ENCODE measurements around the gene SPATA21. TPM values are rescaled to one million over a fixed set of nuclear protein-coding genes. Genes with fewer than 3 reads are reported as not detected.

Gene SPATA21
- total RNA-seq, 1 donor from 2014 or later = not detected

DNA sequence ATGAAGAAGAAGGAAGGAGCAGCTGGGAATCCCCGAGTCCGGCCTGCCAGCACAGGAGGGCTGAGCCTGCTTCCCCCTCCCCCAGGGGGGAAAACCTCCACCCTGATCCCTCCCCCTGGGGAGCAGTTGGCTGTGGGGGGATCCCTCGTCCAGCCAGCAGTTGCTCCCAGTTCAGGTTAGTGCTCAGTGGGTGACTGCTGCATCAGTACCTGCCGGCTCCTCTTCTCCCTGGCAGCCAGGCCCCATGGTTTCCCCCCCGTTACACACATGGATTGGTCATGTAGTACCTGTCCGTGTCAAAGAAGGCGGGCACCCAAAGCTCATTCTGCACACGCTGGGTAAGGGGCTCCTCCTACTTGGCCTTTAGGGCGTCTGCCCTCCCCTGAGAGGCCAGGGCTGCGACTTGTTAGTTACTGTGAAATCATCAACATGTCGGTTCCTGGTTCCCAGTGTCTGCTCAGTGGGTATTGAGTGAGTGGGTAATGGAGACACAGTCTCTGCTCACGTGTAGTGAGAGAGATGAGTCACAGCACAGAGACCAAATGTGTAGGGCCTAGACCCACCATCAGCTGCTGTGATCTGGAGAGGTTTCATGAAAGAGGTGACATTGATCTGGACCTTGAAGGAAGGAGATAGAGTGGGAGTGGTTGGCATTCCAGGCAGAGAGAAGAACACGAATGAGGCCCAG, 14.8 kb upstream of the SPATA21 start:
- DNase-seq = no peak

DNA sequence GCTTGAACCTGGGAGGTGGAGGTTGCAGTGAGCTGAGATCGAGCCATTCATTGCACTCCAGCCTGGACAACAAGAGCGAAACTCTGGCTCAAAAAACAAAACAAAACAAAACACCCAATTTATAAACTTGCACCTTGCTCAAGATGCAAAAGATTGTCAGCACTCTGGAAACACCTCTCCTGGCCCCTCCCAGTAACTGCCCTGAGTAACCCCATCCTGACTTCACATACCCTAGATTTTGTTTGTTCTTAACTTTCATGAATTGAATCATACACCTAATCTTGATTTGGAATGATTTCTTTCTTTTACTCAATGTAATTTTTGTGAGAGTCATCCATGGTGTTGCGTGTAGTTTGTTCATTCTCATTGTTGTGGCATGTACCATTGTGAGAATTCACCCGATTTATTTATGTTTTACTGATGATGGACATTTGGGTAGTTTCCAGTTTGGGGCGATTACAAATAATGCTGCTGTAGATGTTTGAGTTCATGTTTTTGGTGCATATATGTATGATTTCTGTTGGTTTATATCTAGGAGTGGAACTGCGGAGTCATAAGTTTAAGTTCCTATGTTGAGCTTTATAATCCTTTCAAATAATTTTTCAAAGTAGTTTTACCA, 13.7 kb upstream of the SPATA21 start:
- DNase-seq = no peak

DNA sequence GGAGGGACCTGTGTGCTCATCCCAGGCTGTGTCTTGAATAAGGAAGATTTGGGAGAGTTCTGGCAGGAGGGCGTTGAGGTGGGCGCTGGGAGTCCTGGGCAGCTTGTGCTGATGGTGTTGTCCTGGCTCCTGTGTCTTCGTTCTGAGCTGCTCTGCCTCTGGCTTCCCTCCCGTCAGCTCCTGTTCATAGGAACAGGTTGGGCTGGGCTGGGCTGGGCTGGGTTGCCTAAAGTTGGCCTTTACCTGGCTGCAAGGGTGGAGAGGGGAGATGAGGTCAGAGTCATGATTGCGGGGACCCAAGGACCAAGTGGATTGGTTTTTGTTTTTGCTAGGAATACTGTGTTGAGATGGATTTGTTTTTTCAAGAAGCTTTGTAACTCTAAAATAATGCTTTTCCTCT, 12.4 kb upstream of the SPATA21 start:
- DNase-seq = no peak

DNA sequence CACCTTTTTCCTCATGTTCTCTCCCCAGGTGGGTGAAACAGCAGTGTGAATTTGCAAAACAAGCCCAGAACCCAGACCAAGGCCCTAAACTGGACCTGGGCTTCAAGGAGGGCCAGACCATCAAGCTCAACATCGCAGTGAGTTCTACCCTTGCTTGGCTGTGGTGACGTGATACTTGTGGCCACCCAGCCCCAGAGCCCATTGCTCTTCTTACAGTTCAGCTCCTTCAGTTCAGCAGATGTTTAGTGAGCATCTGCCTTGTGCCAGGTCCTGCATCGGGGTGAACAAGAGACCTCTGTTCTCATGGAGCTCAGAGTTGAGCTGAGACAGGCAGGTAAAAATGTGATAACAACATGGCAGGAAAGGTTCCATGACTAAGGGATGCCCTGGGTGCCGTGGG, 11.8 kb upstream of the SPATA21 start:
- DNase-seq = no peak

DNA sequence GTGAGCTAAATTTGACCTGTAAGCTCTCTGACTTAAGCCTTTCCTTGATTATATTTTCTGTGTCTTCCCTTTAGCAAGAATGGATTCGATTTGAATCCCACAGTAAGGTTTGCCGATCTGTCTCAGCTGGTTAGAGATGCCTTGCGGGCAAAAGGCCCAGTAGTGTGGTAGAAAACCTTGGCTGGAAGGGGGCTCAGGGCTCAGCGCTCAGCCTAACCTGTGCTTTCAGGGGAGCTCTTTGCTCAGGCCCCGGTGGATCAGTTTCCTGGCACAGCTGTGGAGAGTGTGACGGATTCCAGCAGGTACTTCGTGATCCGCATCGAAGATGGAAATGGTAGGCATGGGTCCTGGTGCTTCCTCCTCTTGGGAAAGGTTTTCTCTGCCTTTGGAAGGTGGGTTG, 10.4 kb upstream of the SPATA21 start:
- DNase-seq = no peak

DNA sequence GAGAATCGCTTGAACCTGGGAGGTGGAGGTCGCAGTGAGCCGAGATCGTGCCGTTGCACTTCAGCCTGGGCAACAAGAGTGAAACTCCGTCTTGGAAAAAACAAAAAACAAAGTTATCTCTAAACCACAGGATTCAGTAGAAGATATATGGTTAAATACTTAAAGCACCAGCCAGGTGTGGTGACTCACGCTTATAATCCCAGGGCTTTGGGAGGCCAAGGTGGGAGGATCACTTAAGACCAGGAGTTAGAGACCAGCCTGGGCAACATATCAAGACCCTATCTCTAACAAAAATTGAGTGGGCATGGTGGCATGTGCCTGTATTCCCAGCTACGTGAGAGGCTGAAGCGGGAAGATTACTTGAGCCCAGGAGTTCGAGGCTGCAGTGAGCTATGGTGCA, 8.9 kb upstream of the SPATA21 start:
- no peak for DNase-seq

DNA sequence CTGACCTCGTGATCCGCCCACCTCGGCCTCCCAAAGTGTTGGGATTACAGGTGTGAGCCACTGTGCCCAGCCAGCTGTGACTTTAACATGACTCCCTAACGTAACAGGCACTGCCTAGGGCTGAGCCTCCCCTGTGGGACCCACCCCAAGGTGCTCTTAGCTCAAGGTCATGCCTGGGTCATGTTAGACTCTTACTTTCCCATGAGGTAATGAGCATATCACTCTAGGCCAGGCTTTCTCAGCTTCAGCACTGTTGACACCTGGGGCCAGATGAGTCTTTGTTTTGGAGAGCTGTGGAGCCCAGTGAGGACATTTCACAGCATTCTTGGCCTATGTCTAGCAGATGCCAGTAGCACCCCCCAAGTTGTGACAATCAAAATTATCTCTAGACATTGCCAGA, 7.8 kb upstream of the SPATA21 start:
- no peak for DNase-seq

DNA sequence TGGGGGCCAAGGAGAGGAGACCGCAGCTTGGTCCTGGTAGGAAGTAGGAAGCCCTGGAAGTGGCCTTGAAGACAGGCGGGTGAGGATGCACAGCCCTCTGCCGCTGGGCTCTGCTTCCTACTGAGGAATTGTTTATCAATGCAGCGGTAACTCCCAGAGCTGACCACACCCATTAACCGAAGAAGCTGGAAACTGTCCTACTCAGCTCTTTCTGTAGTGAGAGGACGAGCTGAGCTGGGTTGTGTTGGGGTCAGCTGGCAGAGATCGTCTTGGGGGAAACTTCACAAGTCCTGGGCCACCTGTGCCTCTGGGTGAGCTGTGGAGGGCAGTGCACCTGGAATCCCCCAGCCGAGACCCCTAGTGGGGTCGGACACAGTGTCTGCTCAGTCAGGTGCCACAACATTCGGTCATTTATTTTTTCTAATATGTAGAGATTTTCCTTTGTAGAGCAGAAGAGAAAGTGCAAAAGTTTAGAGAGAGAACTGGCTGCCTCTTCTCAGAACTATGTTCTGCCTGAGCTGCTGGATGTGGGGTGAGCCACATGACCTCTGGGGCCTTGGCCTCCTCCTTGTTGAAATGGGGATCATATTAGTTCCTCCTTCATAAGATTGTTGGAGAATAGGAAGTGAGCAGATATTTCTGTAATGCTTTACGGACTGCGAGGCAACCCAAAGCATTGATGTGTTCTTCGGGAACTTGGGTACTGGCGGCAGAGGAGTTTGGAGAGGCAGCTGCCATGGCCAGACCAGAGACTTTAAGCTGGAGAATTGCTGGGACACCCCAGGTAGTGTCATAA, 6.9 kb upstream of the SPATA21 start:
- DNase-seq = no peak

DNA sequence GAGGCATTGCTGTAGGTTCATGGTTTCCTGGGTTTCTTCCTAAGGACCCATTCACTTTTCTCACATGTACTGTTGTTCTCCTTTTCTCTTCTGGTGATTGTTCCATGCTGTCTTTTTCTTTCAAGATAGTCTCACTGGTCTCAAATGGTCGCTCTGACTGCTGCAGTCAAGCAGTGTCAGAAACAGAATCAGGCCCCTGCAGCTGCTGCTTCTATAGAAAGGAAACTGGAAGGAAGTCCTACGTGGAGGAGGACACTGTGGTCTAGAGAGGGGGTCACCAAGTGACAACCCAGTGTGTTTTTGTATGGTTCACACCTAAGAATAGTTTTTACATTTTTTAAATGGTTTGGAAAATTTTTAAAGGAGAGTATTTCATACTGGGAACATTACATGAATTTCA, 5.7 kb upstream of the SPATA21 start:
- no peak for DNase-seq

DNA sequence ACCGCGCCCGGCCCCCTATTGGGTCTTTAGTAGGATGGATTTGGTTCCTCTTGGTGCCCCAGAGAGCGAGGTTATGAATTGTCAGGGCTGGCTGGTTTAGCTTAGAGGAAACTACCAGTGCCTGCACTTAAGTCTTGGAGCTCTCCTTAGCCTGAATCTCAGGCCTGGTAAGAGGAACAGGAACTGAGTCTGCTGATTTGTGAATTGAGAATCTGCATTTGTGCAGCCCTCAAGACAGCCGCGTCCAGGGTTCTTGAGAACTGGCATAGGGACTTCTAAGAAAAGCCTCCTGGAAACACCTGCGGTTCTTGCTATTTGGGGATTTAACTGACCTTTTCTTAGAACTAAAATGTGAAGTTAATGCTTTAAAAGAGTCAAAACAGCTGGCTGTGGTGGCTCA, 5.0 kb upstream of the SPATA21 start:
- no peak for DNase-seq

DNA sequence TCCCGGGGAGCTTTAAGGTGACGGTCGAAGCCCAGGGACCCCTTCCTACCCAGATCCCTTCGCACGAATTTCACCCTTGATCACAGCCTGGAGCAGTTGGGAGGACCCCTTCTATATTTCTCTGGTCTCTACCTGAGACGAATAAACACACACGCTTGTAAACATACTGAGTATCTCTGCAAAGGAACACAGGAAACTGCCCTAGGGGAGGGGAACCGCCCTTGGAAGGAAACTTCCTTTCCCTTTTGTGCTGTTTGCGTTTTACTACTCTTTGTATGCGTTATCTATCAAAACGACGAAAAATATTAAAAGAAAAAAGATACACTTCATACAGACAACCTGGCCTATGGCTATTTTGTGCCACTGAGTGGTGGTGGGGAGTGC, 4.0 kb upstream of the SPATA21 start:
- no peak for DNase-seq

DNA sequence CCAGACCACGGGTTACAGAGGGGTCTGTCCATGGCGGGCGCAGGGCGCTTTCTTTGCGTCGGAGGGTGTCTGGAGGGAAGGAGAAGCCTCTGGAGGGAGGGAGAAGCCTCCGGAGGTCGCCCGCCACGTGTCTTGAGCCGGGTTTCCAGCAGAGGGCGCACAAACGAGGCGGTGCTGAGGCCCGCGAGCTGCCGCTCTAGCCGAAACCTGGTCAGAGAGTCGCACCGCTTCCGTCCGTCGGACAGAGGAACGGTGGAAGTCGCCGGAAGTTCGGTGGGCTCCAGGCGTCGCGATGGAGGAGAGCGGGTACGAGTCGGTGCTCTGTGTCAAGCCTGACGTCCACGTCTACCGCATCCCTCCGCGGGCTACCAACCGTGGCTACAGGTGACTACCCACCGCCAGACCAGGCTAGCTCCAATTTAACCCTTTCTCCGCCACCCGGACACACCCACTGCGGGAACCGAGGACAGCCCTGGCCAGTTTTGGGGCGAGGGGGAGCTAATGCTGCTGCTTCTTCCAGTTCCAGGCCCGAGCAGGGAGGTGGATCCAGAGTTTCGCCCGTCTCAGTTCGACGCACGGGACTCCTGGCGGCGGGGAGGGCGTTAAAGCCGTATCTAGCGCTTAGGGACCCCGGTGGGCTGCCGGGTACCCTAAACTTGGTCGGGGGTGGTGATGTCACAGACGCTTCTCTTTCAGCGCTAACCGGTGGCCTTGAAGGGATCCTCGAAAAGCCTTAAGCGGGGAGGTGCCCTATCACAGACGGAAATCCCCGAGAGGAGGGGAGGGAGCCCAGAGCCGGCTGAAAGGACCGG, 3.5 kb upstream of the SPATA21 start, which contains the start of gene NECAP2:
Gene NECAP2, plus strand, starts transcription at position 255 of the 812 bp plus-strand sequence. Its CDS starts 38 bp downstream, at position 293.
- DNase-seq = peak; percentile 80

DNA sequence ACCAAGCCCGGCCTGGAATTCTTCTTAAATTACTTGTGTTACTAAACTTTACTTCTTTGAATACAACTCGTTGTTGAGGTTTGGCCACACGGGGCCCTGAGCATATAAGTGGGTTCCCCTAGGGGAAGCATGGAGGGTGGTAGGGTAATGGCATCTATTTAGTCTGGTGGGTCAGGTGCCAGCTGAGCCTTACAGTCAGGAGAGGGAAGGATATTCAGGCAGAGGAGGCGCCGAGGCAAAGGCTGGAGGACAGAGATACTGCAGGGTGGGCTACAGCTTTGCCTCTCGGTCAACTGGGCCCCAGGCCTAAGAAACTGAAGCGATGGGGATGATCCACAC, 2.9 kb upstream of the SPATA21 start:
- no peak for DNase-seq

DNA sequence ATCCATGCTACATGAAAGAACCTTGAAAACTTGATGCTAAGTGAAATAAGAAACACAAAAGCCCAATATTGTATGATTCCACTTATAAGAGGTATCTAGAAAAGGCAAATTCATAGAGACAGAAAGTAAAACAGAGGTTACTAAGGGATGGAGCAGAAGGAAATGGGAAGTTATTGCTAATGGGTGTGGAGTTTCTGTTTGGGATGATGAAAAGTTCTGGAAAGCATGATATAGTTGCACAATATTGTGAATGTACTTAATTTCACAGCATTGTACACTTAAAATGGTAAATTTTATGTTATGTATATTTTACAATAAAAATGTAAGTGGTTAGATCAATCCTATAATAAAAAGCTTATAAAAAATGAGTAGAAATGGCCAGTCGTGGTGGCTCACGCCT, 1.7 kb upstream of the SPATA21 start:
- DNase-seq = no peak

DNA sequence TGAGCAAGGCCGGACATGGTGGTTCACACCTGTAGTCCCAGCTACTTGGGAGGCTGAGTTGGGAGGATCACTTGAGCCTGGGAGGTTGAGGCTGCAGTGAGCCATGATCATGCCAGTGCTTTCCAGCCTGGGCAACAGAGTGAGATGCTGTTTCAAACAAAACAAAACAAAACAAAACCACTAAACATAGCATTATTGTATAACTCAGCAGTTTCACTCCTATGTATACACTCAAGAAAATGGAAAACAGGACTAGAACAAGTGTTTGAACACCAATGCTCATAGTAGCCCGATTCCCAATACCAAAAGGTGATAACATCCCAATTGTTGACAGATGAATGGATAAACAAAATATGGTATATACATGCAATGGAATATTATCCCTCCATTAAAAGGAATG, 1.3 kb upstream of the SPATA21 start:
- DNase-seq = no peak

DNA sequence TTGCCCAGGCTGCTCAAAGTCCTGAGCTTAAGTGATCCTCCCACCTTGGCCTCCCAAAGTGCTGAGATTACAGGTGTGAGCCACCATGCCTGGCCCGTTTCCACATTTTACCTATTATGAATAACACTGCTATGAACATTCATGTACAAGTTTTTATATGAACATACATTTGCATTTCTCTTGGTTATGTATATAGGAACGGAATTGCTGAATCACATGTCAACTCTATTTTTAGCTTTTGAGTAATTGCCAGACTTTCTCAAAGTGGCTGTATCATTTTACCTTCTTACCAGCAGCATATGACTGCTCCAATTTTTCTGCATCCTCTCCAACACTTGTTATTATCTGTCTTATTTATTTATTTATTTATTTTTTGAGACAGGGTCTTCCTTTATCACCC, 2.7 kb downstream of the SPATA21 start:
- no peak for DNase-seq

DNA sequence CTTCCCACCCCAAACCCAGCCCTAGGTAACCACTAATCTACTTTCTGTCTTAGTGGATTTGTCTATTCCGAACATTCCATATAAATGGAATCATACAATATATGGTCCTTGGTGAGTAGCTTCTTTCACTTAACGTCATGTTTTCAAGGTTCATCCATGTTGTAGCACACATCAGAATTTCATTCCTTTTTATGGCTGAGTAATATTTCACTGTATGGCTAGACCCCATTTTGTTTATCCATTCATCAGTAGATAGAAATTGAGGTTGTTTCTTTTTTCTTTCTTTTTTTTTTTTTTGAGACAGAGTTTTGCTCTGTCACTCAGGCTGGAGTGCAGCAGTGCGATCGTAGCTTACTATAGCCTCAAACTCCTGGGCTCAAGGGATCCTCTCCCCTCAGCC, 3.2 kb downstream of the SPATA21 start:
- DNase-seq = no peak

DNA sequence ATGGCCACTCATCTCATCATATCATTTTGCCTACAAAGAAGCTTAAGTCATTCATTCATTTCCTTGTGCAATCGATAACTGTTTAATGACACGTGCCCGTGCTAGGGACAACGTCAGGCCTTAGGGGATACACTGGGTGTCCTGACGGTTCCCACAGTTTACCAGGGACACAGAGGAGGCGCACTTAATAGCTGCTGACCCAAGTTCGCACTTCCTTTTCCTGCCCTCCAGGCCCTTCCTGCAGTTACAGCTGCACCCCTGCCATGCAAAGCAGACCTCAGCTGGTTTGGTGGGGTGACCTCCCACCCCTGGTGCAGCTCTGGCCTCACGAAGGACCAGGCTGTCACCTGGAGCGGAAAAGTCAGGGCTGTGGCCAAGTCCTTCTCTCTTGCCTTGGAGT, 4.2 kb downstream of the SPATA21 start:
- DNase-seq = no peak

DNA sequence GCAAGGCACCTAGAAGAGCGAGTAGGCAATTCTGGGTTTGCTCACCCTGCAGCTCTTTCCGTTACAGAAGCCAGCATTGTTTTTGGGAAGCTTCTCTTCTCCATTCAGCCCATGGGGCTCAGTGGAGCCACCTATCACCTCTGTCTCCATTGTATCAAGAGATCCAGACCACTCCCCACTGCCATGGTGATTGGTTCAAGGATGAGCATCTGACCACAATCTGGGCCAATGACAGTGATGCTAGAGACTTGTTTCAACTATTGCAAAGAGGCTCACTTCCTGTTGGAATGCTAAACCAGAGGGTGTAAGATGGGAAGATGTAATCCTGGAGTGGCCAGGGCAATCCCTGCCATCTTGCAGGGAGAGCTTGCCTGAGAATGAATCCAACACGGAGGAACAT, 6.6 kb downstream of the SPATA21 start:
- no peak for DNase-seq

DNA sequence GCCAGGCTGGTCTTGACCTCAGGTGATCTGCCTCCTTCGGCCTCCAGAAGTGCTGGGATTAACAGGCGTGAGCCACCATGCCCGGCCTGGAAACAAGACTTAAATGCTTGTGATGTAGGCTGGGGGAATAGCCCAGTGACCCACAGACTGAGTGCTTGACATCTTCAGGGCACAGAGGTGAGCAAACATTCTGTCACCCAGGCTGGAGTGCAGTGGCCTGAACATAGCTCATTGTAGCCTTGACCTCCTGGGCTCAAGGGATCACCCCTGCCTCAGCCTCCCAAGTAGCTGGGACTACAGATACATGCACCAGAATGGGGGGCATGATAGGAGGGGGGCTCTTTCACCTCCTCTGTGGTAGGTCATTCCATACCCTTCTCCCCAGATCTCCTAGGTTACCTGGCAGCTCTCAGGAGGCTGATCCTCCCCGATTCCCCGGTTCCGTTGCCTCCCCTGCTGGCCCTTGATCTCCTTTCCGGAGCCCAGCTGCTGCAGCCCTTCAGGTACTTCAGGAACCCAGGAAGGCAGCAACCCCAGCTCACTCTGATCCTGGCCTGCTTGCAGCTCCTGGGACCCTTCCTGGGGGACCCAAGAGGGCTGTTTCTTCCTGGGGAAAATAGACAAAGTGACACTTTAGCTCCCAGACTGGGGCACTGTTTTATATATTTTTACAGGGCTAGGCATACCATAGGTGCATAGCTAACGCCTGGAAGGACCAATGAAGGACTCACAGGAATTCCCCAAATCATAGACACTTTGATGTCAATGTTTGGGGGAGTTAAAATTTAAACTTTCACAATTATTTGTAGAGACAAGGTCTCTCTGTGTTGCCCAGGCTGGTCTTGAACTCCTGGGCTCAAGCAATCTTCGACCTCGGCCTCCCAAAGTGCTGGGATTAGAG, 11.8 kb downstream of the SPATA21 start:
- no peak for DNase-seq

DNA sequence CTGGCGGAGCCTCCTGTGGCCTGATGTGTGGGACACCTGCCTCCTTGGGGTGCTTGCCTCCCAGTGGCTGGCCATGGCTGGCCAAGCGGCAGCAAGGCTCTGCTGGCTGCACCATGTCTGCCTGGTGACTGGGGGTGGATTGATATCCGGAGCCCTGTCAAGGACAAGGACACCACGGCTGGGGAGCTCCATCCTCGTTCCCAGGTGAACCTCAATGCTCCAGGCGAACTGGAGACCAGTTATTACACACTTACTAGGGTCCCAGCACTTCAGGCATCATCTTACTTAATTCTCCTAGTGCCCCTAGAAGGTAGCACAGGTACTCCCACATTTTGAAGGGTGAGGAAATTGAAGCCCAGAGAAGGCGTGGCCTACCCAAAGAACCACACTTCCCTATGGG, 15.2 kb downstream of the SPATA21 start:
- DNase-seq = no peak

DNA sequence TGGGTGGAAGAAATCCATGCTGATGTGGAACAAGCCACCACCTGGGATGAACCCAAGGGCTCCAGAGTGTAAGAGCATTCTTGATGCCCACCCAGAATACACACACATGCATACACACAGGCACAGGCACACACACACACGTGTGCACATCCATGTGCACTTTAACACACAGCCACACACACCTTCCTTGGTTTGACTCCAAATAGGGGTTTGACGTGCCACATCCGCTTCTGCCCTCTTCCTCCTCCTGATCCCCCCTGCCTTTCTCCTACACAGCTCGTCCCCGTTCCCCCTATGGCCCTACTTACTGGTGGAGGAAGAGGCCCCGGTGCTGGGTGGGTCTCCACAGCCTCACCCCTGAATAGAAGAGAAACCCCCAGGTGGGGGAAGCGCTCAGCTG, 16.0 kb downstream of the SPATA21 start:
- DNase-seq = no peak
